HG03457 (cell line): ENCODE measurements around the gene CD200R1L.

Experiments
- ATAC-seq: cut with Tn5 transposase; IDR thresholded peaks from one replicate; pipeline ENCODE4 v1.9.1; 2021; ENCODE audit warnings: moderate number of reproducible peaks; ENCODE audit not compliant: unreplicated experiment

CD200R1L gene

DNA sequence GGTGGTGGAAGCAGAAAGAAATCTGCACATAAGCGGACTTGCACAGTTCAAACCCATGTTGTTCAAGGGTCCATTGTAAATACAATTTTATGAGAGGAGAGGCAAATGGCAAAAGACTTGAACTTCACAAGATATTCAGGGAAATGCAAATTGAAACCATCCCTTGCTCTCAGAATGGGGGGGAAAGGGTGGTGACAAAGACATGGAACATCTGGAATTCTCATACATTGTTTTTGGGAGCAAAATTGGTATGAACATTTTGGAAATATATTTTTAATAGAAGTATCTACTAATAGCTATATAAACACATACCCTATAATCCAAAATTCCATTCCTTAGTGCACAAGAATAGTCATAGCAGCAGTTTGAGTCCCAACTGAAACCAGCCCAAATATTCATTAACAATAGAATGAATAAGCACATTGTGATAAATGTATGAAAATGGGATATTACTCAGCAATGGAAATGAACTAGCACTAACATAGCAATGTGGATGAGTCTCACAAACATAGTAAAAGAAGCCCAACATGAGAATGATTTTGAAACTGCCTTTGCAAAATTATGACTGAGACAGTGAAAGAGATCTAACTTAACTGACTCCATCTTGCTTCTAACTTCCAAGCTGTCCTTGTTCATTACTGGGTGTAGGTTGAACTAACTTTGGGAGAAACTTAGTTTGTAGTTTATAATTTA lies 77.2 kb downstream of the CD200R1L start:
- ATAC-seq, result no peak

DNA sequence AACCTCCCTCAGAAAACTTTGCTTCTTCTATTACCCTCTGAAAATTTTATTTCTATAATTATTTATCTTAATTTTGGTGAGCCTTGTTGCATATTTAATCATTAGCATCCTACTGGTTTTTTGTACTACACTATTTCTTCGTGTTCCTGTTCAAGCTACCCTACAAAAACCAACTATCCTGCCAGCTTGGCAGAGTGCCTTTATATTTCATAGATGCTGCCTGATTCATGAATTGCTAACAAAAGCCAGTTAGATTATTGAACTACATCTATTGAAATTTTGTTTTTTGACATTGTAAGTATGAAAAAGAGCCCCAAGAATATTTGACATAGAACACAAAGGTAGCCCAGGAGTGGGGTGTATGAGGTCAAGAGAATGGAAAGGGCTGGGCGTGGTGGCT lies 78.9 kb downstream of the CD200R1L start:
- ATAC-seq, result no peak

- ATAC-seq, result peak; percentile 64
These were observed 79.5 kb downstream of the CD200R1L start for GRCh38 chr3:112767177-112767576.
